IPS-15b (cell line): Measurements from ENCODE around the gene ASCC2.
"Not testable (repeated sequence)": the region's sequence is repeated elsewhere in the genome, so short reads cannot be mapped to it uniquely, and the experiment has no call there.

Experiments
- H3K27me3 ChIP-seq: one replicate; pipeline ENCODE4 v1.6.1; 2013; ENCODE audit warnings: low read length; ENCODE audit not compliant: control insufficient read depth, insufficient read depth
- H3K36me3 ChIP-seq: one replicate; pipeline ENCODE4 v1.6.1; 2013; ENCODE audit warnings: low read length; ENCODE audit not compliant: control insufficient read depth, insufficient read depth
- H3K4me1 ChIP-seq: one replicate; pipeline ENCODE4 v1.6.1; 2013; ENCODE audit warnings: mild to moderate bottlenecking, low read length; ENCODE audit not compliant: control insufficient read depth, insufficient read depth
- H3K4me3 ChIP-seq: one replicate; pipeline ENCODE4 v1.5.1; 2013; ENCODE audit warnings: low read depth, low read length
- H3K9ac ChIP-seq: one replicate; pipeline ENCODE4 v1.6.1; 2013; ENCODE audit warnings: low read depth, mild to moderate bottlenecking, low read length
- H3K9me3 ChIP-seq: one replicate; pipeline ENCODE4 v1.6.1; 2013; ENCODE audit warnings: mild to moderate bottlenecking, low read length; ENCODE audit not compliant: control insufficient read depth, insufficient read depth

The ASCC2 gene

DNA sequence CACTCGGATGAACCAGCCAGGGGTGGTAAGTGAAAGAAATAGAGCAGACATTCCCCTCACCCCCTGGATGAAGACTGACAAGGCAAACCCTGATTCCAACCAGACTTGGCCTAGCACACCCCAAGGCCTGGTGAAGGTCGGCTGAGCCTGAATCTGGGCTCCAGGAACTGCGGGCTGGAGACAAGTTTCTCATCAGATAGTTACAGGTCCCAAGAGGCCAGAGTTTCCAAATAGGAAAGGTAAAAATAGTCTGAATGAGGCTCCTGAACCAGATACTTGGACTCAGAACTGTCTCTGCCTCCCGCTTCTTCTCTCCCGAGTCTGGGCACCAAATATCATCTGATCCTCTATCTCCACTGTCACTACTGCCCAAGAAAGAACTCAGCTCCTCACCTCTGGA, 79.1 kb downstream of the ASCC2 start:
- Histone ChIP-seq H3K9ac (no peak overlapping the region), H3K27me3 (no peaks in the 10 kb centered on the region), H3K4me1 (no peaks in the 10 kb centered on the region), H3K9me3 (no peaks in the 10 kb centered on the region), H3K4me3 (no peak overlapping the region), H3K36me3 (no peaks in the 10 kb centered on the region)

DNA sequence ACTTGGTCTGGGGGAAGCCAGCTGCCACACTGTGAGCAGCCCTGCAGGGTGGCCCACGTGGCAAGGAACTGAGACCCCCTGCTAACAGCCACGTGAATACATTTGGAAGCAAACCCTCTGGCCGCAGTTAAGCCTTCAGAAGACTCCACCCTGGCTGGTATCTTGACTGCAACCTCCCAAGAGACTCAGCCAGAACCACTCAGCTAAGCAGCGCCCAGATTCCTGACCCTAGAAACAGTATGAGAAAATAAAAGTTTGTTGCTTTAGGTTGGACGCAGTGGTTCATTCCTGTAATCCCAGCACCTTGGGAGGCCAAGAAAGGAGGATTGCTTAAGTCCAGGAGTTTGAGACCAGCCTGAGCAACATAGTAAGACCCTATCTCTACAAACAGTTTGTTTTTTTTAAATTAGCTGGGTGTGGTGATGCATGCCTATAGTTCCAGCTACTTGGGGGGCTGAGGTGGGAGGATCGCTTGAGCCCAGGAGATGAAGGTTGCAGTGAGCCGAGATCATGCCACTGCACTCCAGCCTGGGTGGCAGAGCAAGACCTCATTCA, 79.9 kb downstream of the ASCC2 start:
- Histone ChIP-seq H3K27me3 (no peaks in the 10 kb centered on the region), H3K36me3 (no peaks in the 10 kb centered on the region), H3K9me3 (no peaks in the 10 kb centered on the region), H3K9ac (no peak overlapping the region), H3K4me1 (no peaks in the 10 kb centered on the region), H3K4me3 (no peak overlapping the region)

DNA sequence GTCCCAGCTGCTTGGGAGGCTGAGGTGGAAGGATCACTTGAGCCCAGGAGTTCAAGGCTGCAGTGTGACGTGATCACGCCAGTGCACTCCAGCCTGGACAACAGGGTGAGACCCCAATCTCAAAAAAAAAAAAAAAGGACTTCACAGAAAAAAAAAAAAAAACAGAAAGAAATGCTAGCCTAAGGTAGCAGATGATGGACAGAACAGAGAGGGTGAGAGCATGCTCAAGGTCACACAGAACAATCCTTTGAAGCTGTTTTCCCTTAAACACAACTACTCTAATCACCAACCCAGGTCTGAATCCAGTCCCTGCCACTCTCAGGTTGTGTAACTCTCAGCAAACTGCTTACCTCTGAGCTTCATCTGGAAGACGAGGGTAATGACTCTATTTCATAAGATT, 81.0 kb downstream of the ASCC2 start:
- Histone ChIP-seq H3K9ac (no peak overlapping the region), H3K4me1 (no peaks in the 10 kb centered on the region), H3K27me3 (no peaks in the 10 kb centered on the region), H3K36me3 (no peaks in the 10 kb centered on the region), H3K9me3 (no peaks in the 10 kb centered on the region), H3K4me3 (no peak overlapping the region)

- H3K4me3 ChIP-seq: no peak overlapping the region
- H3K9me3 ChIP-seq: no peaks in the 10 kb centered on the region
- no peak overlapping the region for H3K9ac ChIP-seq
- H3K36me3 ChIP-seq: no peaks in the 10 kb centered on the region
- no peaks in the 10 kb centered on the region for H3K4me1 ChIP-seq
- H3K27me3 ChIP-seq: no peaks in the 10 kb centered on the region
These were observed 81.7 kb downstream of the ASCC2 start for GRCh38 chr22:29756341-29756740.

DNA sequence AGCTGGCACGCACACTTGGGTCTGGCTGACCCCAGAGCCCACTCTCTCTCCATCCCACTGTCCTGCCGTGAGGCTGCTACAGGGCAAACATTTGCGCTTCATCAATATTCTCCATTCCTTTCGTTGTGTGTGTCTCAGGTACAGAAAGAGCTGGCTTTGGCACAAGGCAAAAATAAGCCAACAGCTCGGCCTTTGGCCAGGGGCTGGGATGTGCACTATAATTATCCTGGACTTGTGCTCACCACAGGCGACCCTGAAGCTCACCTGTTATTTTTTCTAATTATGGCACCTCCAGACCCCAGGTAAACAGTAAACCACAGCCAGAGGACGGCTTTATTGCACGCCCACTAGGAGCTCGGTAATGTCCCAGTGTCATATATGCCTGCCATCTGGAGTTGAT, 82.2 kb downstream of the ASCC2 start:
- Histone ChIP-seq H3K36me3 (no peaks in the 10 kb centered on the region), H3K4me1 (no peaks in the 10 kb centered on the region), H3K27me3 (no peaks in the 10 kb centered on the region), H3K4me3 (no peak overlapping the region), H3K9ac (no peak overlapping the region), H3K9me3 (no peaks in the 10 kb centered on the region)

DNA sequence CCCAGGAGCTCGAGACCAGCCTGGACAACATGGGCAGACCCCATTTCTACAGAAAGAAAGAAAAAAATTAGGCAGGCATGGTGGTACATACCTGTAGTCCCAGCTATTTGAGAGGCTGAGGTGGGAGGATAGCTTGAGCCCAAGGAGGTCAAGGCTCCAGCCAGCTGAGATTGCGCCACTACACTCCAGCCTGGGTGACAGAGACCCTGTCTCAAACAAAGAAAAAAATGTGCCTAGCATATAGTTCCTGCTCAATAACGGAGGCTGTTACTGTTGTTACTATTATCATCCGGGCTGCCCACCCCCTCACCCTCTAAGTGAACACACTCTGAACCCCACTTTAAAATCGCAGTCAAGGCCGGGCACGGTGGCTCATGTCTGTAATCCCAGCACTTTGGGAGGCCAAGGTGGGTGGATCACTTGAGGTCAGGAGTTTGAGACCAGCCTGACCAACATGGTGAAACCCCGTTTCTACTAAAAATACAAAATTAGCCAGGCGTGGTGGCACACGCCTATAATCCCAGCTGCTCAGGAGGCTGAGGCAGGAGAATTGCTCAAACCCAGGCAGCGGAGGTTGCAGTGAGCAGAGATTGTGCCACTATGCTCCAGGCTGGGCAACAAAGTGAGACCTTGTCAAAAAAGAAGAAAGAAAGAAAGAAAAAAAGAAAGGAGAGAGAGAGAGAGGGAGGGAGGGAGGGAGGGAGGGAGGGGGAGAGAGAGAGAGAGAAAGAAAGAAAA, 83.2 kb downstream of the ASCC2 start:
- H3K36me3 ChIP-seq, H3K27me3 ChIP-seq, H3K4me1 ChIP-seq, H3K9ac ChIP-seq, H3K4me3 ChIP-seq, H3K9me3 ChIP-seq: not testable (repeated sequence)

GRCh38 chr22:29753808-29754657, 84.0 kb downstream of the ASCC2 start:
- H3K36me3 ChIP-seq: no peaks in the 10 kb centered on the region
- H3K9ac ChIP-seq: no peak overlapping the region
- H3K27me3 ChIP-seq: no peaks in the 10 kb centered on the region
- no peak overlapping the region for H3K4me3 ChIP-seq
- H3K4me1 ChIP-seq: no peaks in the 10 kb centered on the region
- no peaks in the 10 kb centered on the region for H3K9me3 ChIP-seq

- Histone ChIP-seq H3K9me3 (no peaks in the 10 kb centered on the region), H3K4me1 (no peaks in the 10 kb centered on the region), H3K36me3 (peaks cover 3% of the 10 kb centered on the region), H3K9ac (no peak overlapping the region), H3K4me3 (no peak overlapping the region), H3K27me3 (no peaks in the 10 kb centered on the region)
These were observed 86.4 kb downstream of the ASCC2 start for GRCh38 chr22:29751669-29752068.

- Histone ChIP-seq H3K9ac (no peak overlapping the region), H3K4me1 (no peaks in the 10 kb centered on the region), H3K4me3 (no peak overlapping the region), H3K9me3 (no peaks in the 10 kb centered on the region), H3K27me3 (no peaks in the 10 kb centered on the region), H3K36me3 (peaks cover 3% of the 10 kb centered on the region)
These were observed 87.2 kb downstream of the ASCC2 start for GRCh38 chr22:29750559-29751538.

DNA sequence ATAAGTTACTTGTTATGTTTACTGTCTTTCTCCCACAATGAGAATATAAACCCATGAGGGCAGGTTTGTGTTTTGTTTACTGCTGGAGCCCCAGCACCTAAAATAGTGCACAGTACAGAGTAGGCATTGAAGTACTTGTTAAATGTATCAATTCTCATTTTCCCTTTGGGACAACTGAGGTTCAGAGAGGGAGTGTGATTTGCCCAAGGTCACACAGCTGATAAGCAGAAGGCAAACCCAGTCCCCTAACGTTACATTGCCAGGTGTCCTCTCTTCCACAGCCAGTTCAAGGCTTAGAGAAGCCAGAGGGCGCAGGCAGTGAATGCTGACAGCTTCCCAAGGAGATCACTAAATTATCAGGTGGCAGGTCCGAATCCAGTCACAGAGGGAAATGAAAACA, 88.0 kb downstream of the ASCC2 start:
- Histone ChIP-seq H3K9me3 (no peaks in the 10 kb centered on the region), H3K4me3 (no peak overlapping the region), H3K9ac (no peak overlapping the region), H3K4me1 (no peaks in the 10 kb centered on the region), H3K27me3 (no peaks in the 10 kb centered on the region), H3K36me3 (peaks cover 3% of the 10 kb centered on the region)

- Histone ChIP-seq H3K36me3 (peaks cover 3% of the 10 kb centered on the region), H3K4me3 (no peak overlapping the region), H3K9me3 (no peaks in the 10 kb centered on the region)
These were observed 89.7 kb downstream of the ASCC2 start for GRCh38 chr22:29748248-29748893.

More at GRCh38 chr22:29748248-29748893, 89.7 kb downstream of the ASCC2 start:
- H3K9ac ChIP-seq: no peak overlapping the region
- no peaks in the 10 kb centered on the region for H3K4me1 ChIP-seq
- H3K27me3 ChIP-seq: no peaks in the 10 kb centered on the region
